Endothelial cell of umbilical vein (primary cell): ENCODE data around the gene TIMM10. TPM values are rescaled to one million over a fixed set of nuclear protein-coding genes. Genes with fewer than 3 reads are reported as not detected.

Source experiments
- BruUV-seq: library from RNA; stranded (reverse); fragments of 400-500 nt; replicated peaks from 2 replicates; lab custom pipeline; 2021; lab: Mats Ljungman, UMichigan
- CTCF ChIA-PET: fragments of 300-600, 350-600 bp; sonication (Branson Sonifier 250); formaldehyde crosslinking; loops from one replicate; lab custom pipeline; 2021; ENCODE audit warnings: antibody characterized with exemption, inconsistent platforms; lab: Charles Lee
- POLR2A ChIA-PET: fragments of 300-600, 350-600 bp; sonication (Branson Sonifier 250); formaldehyde crosslinking; loops from one replicate; lab custom pipeline; 2021; ENCODE audit warnings: antibody characterized with exemption, inconsistent platforms; lab: Charles Lee
- DNase-seq: peaks from one replicate; pipeline ENCODE4 v3.0.0-alpha.2; 2011; ENCODE audit warnings: low read depth, low spot score
- FAIRE-seq: peaks from 2 replicates; lab custom pipeline; 2011; peaks lifted over from hg19 to GRCh38; lab: Jason Lieb, UNC
- H2AFZ ChIP-seq: 2 replicates; pipeline ENCODE4 v1.6.0; 2012; ENCODE audit warnings: low read depth, low read length, control low read depth, inconsistent platforms
- H3K27ac ChIP-seq: 2 replicates; pipeline ENCODE4 v1.5.1; 2011; ENCODE audit warnings: low read depth, mild to moderate bottlenecking, control low read depth, low read length, moderate library complexity; ENCODE audit not compliant: insufficient read depth
- H3K27me3 ChIP-seq, 2 experiments: 2 replicates each; pipeline versions ENCODE4 v1.6.0 to v1.6.1; 2011; ENCODE audit warnings: low read length in 2 of 2, mixed read lengths in 1 of 2; ENCODE audit not compliant: control insufficient read depth in 2 of 2, insufficient read depth in 2 of 2
- H3K36me3 ChIP-seq, 2 experiments: 2 replicates in 1 of 2; 3 replicates in 1 of 2; pipeline ENCODE4 v1.5.1; 2011; ENCODE audit warnings: low read length in 2 of 2, mild to moderate bottlenecking in 1 of 2, moderate library complexity in 1 of 2; ENCODE audit not compliant: control insufficient read depth in 2 of 2, insufficient read depth in 2 of 2; ENCODE audit errors: extremely low read depth in 1 of 2
- H3K4me1 ChIP-seq: 3 replicates; pipeline ENCODE4 v1.5.1; 2011; ENCODE audit warnings: mild to moderate bottlenecking, low read length; ENCODE audit not compliant: control insufficient read depth, insufficient read depth; ENCODE audit errors: extremely low read depth
- H3K4me2 ChIP-seq: 2 replicates; pipeline ENCODE4 v1.6.1; 2011; ENCODE audit warnings: low read length, control low read depth, mixed read lengths; ENCODE audit not compliant: insufficient read depth
- H3K4me3 ChIP-seq, 3 experiments: fragments of 200-600 bp in 1 of 3; sonication (generic), shearing (Covaris generic) in 1 of 3; replicated peaks in 1 of 3; 2 replicates each; pipeline ENCODE4 v1.5.1; 2011 to 2016; ENCODE audit warnings: control low read depth in 3 of 3, low read length in 3 of 3, mild to moderate bottlenecking in 2 of 3, inconsistent platforms in 1 of 3, low read depth in 1 of 3, moderate library complexity in 1 of 3; ENCODE audit not compliant: insufficient read depth in 1 of 3
- H3K79me2 ChIP-seq: 2 replicates; pipeline ENCODE4 v1.6.0; 2012; ENCODE audit warnings: low read length, inconsistent platforms; ENCODE audit not compliant: control insufficient read depth, insufficient read depth
- H3K9ac ChIP-seq: replicated peaks from 2 replicates; pipeline ENCODE3; 2011; ENCODE audit warnings: low read length, control low read depth; ENCODE audit not compliant: insufficient read depth; ENCODE audit errors: extremely low read depth
- H3K9me1 ChIP-seq: replicated peaks from 3 replicates; pipeline ENCODE4 v1.6.0; 2011; ENCODE audit warnings: mild to moderate bottlenecking, low read length; ENCODE audit not compliant: control insufficient read depth, insufficient read depth; ENCODE audit errors: extremely low read depth
- H3K9me3 ChIP-seq: replicated peaks from 2 replicates; pipeline ENCODE4 v1.5.1; 2012; ENCODE audit warnings: low read length, inconsistent platforms; ENCODE audit not compliant: control insufficient read depth, insufficient read depth
- H4K20me1 ChIP-seq: replicated peaks from 2 replicates; pipeline ENCODE3; 2011; ENCODE audit warnings: mild to moderate bottlenecking, low read length; ENCODE audit not compliant: control insufficient read depth, insufficient read depth; ENCODE audit errors: extremely low read depth
- CTCF ChIP-seq, 2 donors: IDR thresholded peaks; 1 replicate in 1 of 2; 2 replicates in 1 of 2; pipeline ENCODE4 v1.5.1; 2011; ENCODE audit warnings: low read length in 2 of 2, mild to moderate bottlenecking in 2 of 2, moderate library complexity in 2 of 2, control low read depth in 1 of 2, inconsistent platforms in 1 of 2, low read depth in 1 of 2; ENCODE audit not compliant: insufficient read depth in 1 of 2; ENCODE audit errors: extremely low read depth in 1 of 2
- EZH2 ChIP-seq: IDR thresholded peaks from 2 replicates; pipeline ENCODE4 v1.6.1; 2012; ENCODE audit warnings: borderline replicate concordance, low read depth, mild to moderate bottlenecking, moderate library complexity, low read length, inconsistent platforms; ENCODE audit not compliant: severe bottlenecking
- FOS ChIP-seq: IDR thresholded peaks from 2 replicates; pipeline ENCODE4 v1.6.1; 2011; ENCODE audit warnings: mild to moderate bottlenecking, low read length, moderate library complexity, borderline replicate concordance; ENCODE audit not compliant: insufficient read depth
- GATA2 ChIP-seq: IDR thresholded peaks from 2 replicates; pipeline ENCODE4 v1.7.0; 2011; ENCODE audit warnings: low read depth, mild to moderate bottlenecking, moderate library complexity, mixed read lengths, low read length; ENCODE audit not compliant: insufficient read length, insufficient read depth
- JUN ChIP-seq: IDR thresholded peaks from 2 replicates; pipeline ENCODE4 v1.6.1; 2011; ENCODE audit warnings: borderline replicate concordance, low read depth; ENCODE audit not compliant: insufficient read length, insufficient read depth
- MAX ChIP-seq: IDR thresholded peaks from 2 replicates; pipeline ENCODE4 v1.6.1; 2011; ENCODE audit not compliant: insufficient read depth, insufficient read length
- MYC ChIP-seq: IDR thresholded peaks from one replicate; pipeline ENCODE4 v1.6.1; 2011; ENCODE audit warnings: mild to moderate bottlenecking, low read depth, low read length
- POLR2A ChIP-seq: IDR thresholded peaks from 2 replicates; pipeline ENCODE4 v1.6.1; 2012; ENCODE audit warnings: low read depth, mild to moderate bottlenecking, control low read depth, low read length
- POLR2AphosphoS5 ChIP-seq: IDR thresholded peaks from 2 replicates; pipeline ENCODE4 v1.6.1; 2012; ENCODE audit warnings: low read depth, mild to moderate bottlenecking, control low read depth, low read length, moderate library complexity; ENCODE audit not compliant: insufficient read depth
- dilution Hi-C: fragments of 300-500 bp; cut with MboI; formaldehyde crosslinking; loops from one replicate; pipeline ENCODE4 v1.15.0; 2019; ENCODE audit warnings: low sequenced_read_pairs; ENCODE audit not compliant: extremely low pct_ligation_motif_present
- intact Hi-C: fragments of 100-400 bp; cut with micrococcal nuclease; formaldehyde crosslinking; loops from one replicate; pipeline ENCODE4 v1.10.0; 2022
- polyA plus RNA-seq, 4 experiments: library from polyadenylated mRNA; depleted of rRNA in 3 of 4; stranded (reverse) in 3 of 4; unstranded in 1 of 4; fragments of >200 nt; gene quantifications; 2 replicates each; pipeline versions ENCODE4 v1.2.1 to v1.2.3, GENCODE V29; 2011 to 2012; ENCODE audit warnings: missing spikeins in 1 of 4
- total RNA-seq: library from RNA; stranded (reverse); gene quantifications from 2 replicates; pipeline ENCODE4 v1.2.3, GENCODE V29; 2021

TIMM10 gene
- total and polyA plus RNA-seq, 2 donors (not counting 3 experiments of a cell fraction or from before 2014, with no cell fraction given) = 64.2 to 128 TPM

GRCh38 chr11:57521116-57521515, 9.4 kb downstream of the TIMM10 start:
- TF ChIP-seq POLR2A (no peak), GATA2 (no peak), MAX (no peak), MYC (no peak), CTCF (IDR thresholded peaks at IDR 0.05; ENCODE audit: extremely low read depth in 1 of 2, insufficient read depth in 1 of 2, low read depth in 1 of 2, low read length in 2 of 2) (no peak), FOS (no peak), JUN (no peak), EZH2 (no peak), POLR2AphosphoS5 (no peak)
- CTCF ChIA-PET = interaction anchor here (1.6 to 9.0 kb wide), 2 partner anchors 28 to 63 kb away, joined by 4 to 166 read pairs; no protein-coding TSS in a partner anchor
- H3K27me3 ChIP-seq = no peaks in the 10 kb centered on the region
- H3K4me2 ChIP-seq = no peak overlapping the region
- intact Hi-C loops = no loop called here
- DNase-seq (no peak), FAIRE-seq (no peak)
- H4K20me1 ChIP-seq = no peaks in the 10 kb centered on the region
- no peak overlapping the region for H2AFZ ChIP-seq
- H3K9ac ChIP-seq = no peak overlapping the region
- no peak overlapping the region for H3K27ac ChIP-seq
- POLR2A ChIA-PET = no interaction called here
- H3K9me3 ChIP-seq = no peaks in the 10 kb centered on the region
- no peaks in the 10 kb centered on the region for H3K9me1 ChIP-seq
- dilution Hi-C loops = no loop called here
- no TSS peak for BruUV-seq
- no peaks in the 10 kb centered on the region for H3K36me3 ChIP-seq
- no peaks in the 10 kb centered on the region for H3K79me2 ChIP-seq
- H3K4me3 ChIP-seq = no peak overlapping the region
- peaks cover under 1% of the 10 kb centered on the region for H3K4me1 ChIP-seq
